Ishikawa (cell line): Measurements from ENCODE around the gene PSMA7.
A peak's percentile ranks its signal among the peaks of the same experiment; 100 is the strongest.

Experiments
- CEBPB ChIP-seq: IDR thresholded peaks from 2 replicates; pipeline ENCODE4 v1.6.1; 2012
- CREB1 ChIP-seq: IDR thresholded peaks from 2 replicates; pipeline ENCODE4 v1.6.1; 2012; ENCODE audit warnings: low read depth
- EGR1 ChIP-seq: IDR thresholded peaks from 2 replicates; pipeline ENCODE4 v1.6.1; 2012
- EP300 ChIP-seq: IDR thresholded peaks from 2 replicates; pipeline ENCODE4 v1.6.1; 2012; ENCODE audit warnings: borderline replicate concordance
- FOXM1 ChIP-seq: IDR thresholded peaks from 2 replicates; pipeline ENCODE4 v1.6.1; 2012; ENCODE audit warnings: low read depth, borderline replicate concordance
- MAX ChIP-seq: IDR thresholded peaks from 2 replicates; pipeline ENCODE4 v1.6.1; 2012
- NFIC ChIP-seq: IDR thresholded peaks from 2 replicates; pipeline ENCODE4 v1.6.1; 2012
- RAD21 ChIP-seq: IDR thresholded peaks from 2 replicates; pipeline ENCODE4 v1.6.1; 2012; ENCODE audit warnings: low read depth
- TAF1 ChIP-seq: IDR thresholded peaks from 2 replicates; pipeline ENCODE4 v1.6.1; 2012; ENCODE audit warnings: low read depth, mild to moderate bottlenecking
- TCF12 ChIP-seq: IDR thresholded peaks from 2 replicates; pipeline ENCODE4 v1.6.1; 2012; ENCODE audit warnings: low read depth
- TEAD4 ChIP-seq: IDR thresholded peaks from 2 replicates; pipeline ENCODE4 v1.6.1; 2012
- YY1 ChIP-seq: IDR thresholded peaks from 2 replicates; pipeline ENCODE4 v1.6.1; 2012; ENCODE audit warnings: low read depth
- ZBTB7A ChIP-seq: IDR thresholded peaks from 2 replicates; pipeline ENCODE4 v1.6.1; 2012; ENCODE audit warnings: low read depth
- TF ChIP-seq, protein P1 (sequence below): IDR thresholded peaks from 2 replicates; pipeline ENCODE4 v1.6.1; 2012
- TF ChIP-seq, protein P2 (sequence below): IDR thresholded peaks from 2 replicates; pipeline ENCODE4 v1.6.1; 2012; ENCODE audit warnings: low read depth, mild to moderate bottlenecking

Gene PSMA7

DNA sequence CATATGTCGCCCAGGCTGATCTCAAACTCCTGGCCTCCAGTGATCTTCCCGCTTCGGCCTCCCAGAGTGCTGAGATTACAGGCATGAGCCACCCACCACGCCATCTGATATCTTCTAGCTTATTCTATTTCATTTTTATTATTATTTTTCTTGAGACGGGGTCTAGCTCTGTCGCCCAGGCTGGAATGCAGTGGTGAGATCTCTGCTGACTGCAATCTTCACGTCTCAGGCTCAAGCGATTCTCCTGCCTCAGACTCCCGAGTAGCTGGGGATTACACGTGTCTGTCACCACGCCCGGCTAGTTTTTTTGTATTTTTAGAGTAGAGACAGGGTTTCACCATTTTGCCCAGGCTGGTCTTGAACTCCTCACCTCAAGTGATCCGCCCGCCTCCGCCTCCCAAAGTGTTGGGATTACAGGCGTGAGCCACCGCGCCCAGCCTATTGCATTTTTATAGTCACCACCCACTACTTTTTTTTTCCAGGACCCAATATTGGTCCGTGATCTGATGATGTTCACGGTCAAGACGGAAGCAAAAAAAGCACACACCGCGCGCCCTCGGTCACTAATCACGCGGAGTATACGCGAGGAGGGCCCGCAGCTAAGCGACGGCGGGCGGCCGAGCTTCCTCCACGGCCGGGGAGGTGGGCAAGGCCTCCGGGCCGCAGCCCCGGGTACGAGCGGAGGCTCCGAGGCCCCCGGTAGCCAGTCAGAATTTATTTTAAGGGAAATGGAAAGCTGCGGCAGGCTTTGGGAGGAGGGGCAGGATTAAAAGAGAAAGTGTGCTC is 22.0 kb downstream of the PSMA7 start:
- TF ChIP-seq NFIC = no peak
- TF ChIP-seq MAX = peak; percentile 62

- TF ChIP-seq, protein P1, sequence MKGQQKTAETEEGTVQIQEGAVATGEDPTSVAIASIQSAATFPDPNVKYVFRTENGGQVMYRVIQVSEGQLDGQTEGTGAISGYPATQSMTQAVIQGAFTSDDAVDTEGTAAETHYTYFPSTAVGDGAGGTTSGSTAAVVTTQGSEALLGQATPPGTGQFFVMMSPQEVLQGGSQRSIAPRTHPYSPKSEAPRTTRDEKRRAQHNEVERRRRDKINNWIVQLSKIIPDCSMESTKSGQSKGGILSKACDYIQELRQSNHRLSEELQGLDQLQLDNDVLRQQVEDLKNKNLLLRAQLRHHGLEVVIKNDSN = no peak
- no peak for TF ChIP-seq ZBTB7A
- no peak for TF ChIP-seq NFIC
Measured at GRCh38 chr20:62120365-62120762, 22.8 kb downstream of the PSMA7 start.

- TF ChIP-seq NFIC (no peak), ZBTB7A (no peak), TEAD4 (no peak), CREB1 (no peak), TAF1 (no peak), FOXM1 (no peak), EGR1 (no peak), TCF12 (no peak)
- TF ChIP-seq, protein P2, sequence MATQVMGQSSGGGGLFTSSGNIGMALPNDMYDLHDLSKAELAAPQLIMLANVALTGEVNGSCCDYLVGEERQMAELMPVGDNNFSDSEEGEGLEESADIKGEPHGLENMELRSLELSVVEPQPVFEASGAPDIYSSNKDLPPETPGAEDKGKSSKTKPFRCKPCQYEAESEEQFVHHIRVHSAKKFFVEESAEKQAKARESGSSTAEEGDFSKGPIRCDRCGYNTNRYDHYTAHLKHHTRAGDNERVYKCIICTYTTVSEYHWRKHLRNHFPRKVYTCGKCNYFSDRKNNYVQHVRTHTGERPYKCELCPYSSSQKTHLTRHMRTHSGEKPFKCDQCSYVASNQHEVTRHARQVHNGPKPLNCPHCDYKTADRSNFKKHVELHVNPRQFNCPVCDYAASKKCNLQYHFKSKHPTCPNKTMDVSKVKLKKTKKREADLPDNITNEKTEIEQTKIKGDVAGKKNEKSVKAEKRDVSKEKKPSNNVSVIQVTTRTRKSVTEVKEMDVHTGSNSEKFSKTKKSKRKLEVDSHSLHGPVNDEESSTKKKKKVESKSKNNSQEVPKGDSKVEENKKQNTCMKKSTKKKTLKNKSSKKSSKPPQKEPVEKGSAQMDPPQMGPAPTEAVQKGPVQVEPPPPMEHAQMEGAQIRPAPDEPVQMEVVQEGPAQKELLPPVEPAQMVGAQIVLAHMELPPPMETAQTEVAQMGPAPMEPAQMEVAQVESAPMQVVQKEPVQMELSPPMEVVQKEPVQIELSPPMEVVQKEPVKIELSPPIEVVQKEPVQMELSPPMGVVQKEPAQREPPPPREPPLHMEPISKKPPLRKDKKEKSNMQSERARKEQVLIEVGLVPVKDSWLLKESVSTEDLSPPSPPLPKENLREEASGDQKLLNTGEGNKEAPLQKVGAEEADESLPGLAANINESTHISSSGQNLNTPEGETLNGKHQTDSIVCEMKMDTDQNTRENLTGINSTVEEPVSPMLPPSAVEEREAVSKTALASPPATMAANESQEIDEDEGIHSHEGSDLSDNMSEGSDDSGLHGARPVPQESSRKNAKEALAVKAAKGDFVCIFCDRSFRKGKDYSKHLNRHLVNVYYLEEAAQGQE = no peak
Measured at GRCh38 chr20:62119591-62120364, 23.4 kb downstream of the PSMA7 start.

DNA sequence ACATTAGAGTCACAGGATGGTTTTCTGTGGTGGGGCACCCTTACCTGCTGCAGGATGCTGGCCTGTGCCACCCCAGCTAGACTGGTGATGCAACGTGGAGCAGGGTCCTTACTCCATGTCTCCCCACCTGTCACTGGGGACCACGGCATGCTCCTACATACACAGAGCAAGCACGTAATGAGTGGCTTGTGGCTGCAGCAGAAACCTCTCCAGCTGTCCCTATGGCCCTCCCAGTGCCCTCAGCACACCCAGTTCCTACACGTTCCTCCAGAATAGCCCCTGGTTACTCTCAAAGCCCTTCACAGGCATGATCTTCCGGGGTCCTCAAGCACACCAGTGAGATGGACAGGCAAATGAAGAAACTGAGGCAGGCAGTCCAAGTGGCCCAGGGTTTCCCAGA is 24.1 kb downstream of the PSMA7 start:
- TF ChIP-seq TAF1 = no peak
- TF ChIP-seq YY1 = no peak
- TF ChIP-seq CREB1 = no peak
- TF ChIP-seq NFIC = no peak
- TF ChIP-seq TCF12 = no peak
- no peak for TF ChIP-seq ZBTB7A
- TF ChIP-seq CEBPB = no peak
- no peak for TF ChIP-seq EGR1
- TF ChIP-seq, protein P2 = no peak
- TF ChIP-seq, protein P1 = no peak
- no peak for TF ChIP-seq RAD21
- TF ChIP-seq EP300 = no peak
- no peak for TF ChIP-seq MAX
- TF ChIP-seq TEAD4 = no peak
- no peak for TF ChIP-seq FOXM1

GRCh38 chr20:62118113-62119043 is 24.8 kb downstream of the PSMA7 start:
- no peak for TF ChIP-seq FOXM1
- no peak for TF ChIP-seq YY1
- TF ChIP-seq TEAD4 = no peak
- no peak for TF ChIP-seq TCF12
- no peak for TF ChIP-seq EP300
- TF ChIP-seq, protein P2 = no peak
- TF ChIP-seq MAX = no peak
- TF ChIP-seq, protein P1 = no peak
- no peak for TF ChIP-seq CREB1
- no peak for TF ChIP-seq TAF1
- TF ChIP-seq EGR1 = no peak
- no peak for TF ChIP-seq CEBPB
- TF ChIP-seq NFIC = no peak
